ENCODE measurements around the gene C9orf85.

DNA sequence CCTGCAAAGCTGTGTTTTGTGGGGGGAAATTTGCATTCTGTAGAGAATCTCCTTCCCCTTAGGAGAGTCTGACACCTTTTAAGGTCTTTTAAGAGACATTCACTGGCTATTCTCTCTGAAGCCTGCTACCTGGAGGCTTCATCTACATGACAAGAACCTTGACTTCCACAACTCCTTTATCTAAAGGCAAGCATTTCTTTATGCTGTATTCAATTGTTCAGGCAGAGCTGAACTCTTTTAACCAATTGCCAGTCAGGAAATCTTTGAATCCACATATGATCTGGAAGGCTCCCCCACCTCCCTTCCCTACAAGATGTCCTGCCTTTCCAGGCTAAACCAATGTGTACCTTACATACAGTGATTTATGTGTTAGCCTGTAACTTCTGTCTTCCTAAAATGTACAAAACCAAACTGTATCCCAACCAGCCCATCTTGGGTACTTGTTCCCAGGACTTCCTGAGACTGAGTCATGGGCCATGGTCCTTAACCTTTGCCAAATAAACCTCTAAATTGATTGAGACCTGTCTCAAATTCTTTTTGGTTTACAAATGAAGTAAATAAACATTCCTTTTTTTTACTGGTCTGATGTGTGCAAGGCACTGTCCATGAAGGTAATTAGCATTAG is 9.9 kb downstream of the C9orf85 start:
- no peak for TF ChIP-seq ATF3 (CRISPR knock-in tag; conservative IDR thresholded peaks at IDR 0.05)
- TF ChIP-seq, protein P1, sequence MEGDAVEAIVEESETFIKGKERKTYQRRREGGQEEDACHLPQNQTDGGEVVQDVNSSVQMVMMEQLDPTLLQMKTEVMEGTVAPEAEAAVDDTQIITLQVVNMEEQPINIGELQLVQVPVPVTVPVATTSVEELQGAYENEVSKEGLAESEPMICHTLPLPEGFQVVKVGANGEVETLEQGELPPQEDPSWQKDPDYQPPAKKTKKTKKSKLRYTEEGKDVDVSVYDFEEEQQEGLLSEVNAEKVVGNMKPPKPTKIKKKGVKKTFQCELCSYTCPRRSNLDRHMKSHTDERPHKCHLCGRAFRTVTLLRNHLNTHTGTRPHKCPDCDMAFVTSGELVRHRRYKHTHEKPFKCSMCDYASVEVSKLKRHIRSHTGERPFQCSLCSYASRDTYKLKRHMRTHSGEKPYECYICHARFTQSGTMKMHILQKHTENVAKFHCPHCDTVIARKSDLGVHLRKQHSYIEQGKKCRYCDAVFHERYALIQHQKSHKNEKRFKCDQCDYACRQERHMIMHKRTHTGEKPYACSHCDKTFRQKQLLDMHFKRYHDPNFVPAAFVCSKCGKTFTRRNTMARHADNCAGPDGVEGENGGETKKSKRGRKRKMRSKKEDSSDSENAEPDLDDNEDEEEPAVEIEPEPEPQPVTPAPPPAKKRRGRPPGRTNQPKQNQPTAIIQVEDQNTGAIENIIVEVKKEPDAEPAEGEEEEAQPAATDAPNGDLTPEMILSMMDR (IDR thresholded peaks at IDR 0.05), result no peak
- TF ChIP-seq TEAD1 (CRISPR knock-in tag; IDR thresholded peaks at IDR 0.05), result no peak

Data from WTC11 (cell line).